NB4 (cell line): ENCODE data around the gene ADSS1.

Experiments used
- CTCF ChIP-seq: IDR thresholded peaks from one replicate; pipeline ENCODE4 v1.5.1; 2012; ENCODE audit warnings: low read depth, low read length
- MYC ChIP-seq: IDR thresholded peaks from 2 replicates; pipeline ENCODE4 v1.6.1; 2011; ENCODE audit warnings: low read depth, low read length
- POLR2A ChIP-seq: IDR thresholded peaks from 2 replicates; pipeline ENCODE4 v1.6.1; 2011; ENCODE audit warnings: mild to moderate bottlenecking; ENCODE audit not compliant: insufficient read length; ENCODE audit errors: extremely low read depth

- TF ChIP-seq CTCF (no peak), MYC (no peak), POLR2A (no peak)
Observed at GRCh38 chr14:104734051-104734587, 10.1 kb downstream of the ADSS1 start.
